ENCODE data around the gene PDE7B. TPM values are rescaled to one million over a fixed set of nuclear protein-coding genes. Genes with fewer than 3 reads are reported as not detected.

Gene PDE7B
- total and polyA plus RNA-seq, 2 of the 8 experiments (the other 6 are each of a cell fraction or from before 2014, with no cell fraction given), result not detected

- TF ChIP-seq CHD7 (IDR thresholded peaks at IDR 0.05; ENCODE audit: insufficient replicate concordance, low read length), result no peak
- no peak for TF ChIP-seq RBBP5 (IDR thresholded peaks at IDR 0.05; ENCODE audit: borderline replicate concordance, low read depth, low read length)
Measured at GRCh38 chr6:136011475-136011874, 160.0 kb downstream of the PDE7B start (continued).

Data from H1 (cell line).